GM19395 (cell line): ENCODE measurements around the gene ZNF213.
A peak's percentile ranks its signal among the peaks of the same experiment; 100 is the strongest.

Experiments used
- ATAC-seq: cut with Tn5 transposase; IDR thresholded peaks from one replicate; pipeline ENCODE4 v1.9.1; 2021; ENCODE audit warnings: mild to moderate bottlenecking, moderate library complexity; ENCODE audit not compliant: unreplicated experiment

Gene ZNF213

GRCh38 chr16:3101018-3101840, 33.6 kb upstream of the ZNF213 start:
- ATAC-seq, result no peak

GRCh38 chr16:3101841-3102470, 32.9 kb upstream of the ZNF213 start:
- ATAC-seq, result no peak

- ATAC-seq, result peak; percentile 69
Measured at GRCh38 chr16:3106205-3106928, 28.5 kb upstream of the ZNF213 start.

- ATAC-seq, result no peak
Measured at GRCh38 chr16:3112058-3112880, 22.6 kb upstream of the ZNF213 start, which contains the start of gene ZNF205. TSS of gene ZNF205 (plus strand) at chr16:3112586. CDS start at chr16:3113431, 845 bp downstream.

GRCh38 chr16:3112881-3113574, 21.8 kb upstream of the ZNF213 start:
- no peak for ATAC-seq

- ATAC-seq, result no peak
Measured at GRCh38 chr16:3113765-3114479, 20.9 kb upstream of the ZNF213 start.

GRCh38 chr16:3115003-3115402, 19.8 kb upstream of the ZNF213 start:
- no peak for ATAC-seq

- no peak for ATAC-seq
Measured at GRCh38 chr16:3115561-3115960, 19.3 kb upstream of the ZNF213 start.

GRCh38 chr16:3118204-3118790, 16.5 kb upstream of the ZNF213 start:
- no peak for ATAC-seq

- ATAC-seq, result no peak
Measured at GRCh38 chr16:3118846-3119245, 16.0 kb upstream of the ZNF213 start.

GRCh38 chr16:3119286-3119685, 15.5 kb upstream of the ZNF213 start:
- no peak for ATAC-seq

- ATAC-seq, result no peak
Measured at GRCh38 chr16:3119701-3120408, 15.0 kb upstream of the ZNF213 start.

GRCh38 chr16:3120435-3120834, 14.4 kb upstream of the ZNF213 start:
- no peak for ATAC-seq

GRCh38 chr16:3121851-3122467, 12.9 kb upstream of the ZNF213 start:
- no peak for ATAC-seq

GRCh38 chr16:3122926-3123570, 11.8 kb upstream of the ZNF213 start:
- ATAC-seq, result no peak

- peak; percentile 88 for ATAC-seq
Measured at GRCh38 chr16:3123986-3124886, 10.6 kb upstream of the ZNF213 start.

- no peak for ATAC-seq
Measured at GRCh38 chr16:3127745-3128144, 7.1 kb upstream of the ZNF213 start.
